Transverse colon (tissue), 4 donors: ENCODE data around the gene LDHD. TPM values are rescaled to one million over a fixed set of nuclear protein-coding genes. Genes with fewer than 3 reads are reported as not detected.

ENCODE experiments used
- DNase-seq: peaks from one replicate; pipeline ENCODE4 v3.0.0-alpha.2; 2019
- H3K27ac ChIP-seq, 4 donors: fragments of 200-600 bp; sonication (generic); 2 replicates each; pipeline ENCODE4 v1.5.1; 2016 to 2018; ENCODE audit warnings: inconsistent platforms in 4 of 4
- H3K27me3 ChIP-seq: fragments of 200-600 bp; sonication (generic); 2 replicates; pipeline ENCODE4 v1.5.1; 2017; ENCODE audit warnings: inconsistent platforms
- H3K36me3 ChIP-seq, 4 donors: fragments of 200-600 bp; sonication (generic); 2 replicates each; pipeline ENCODE4 v1.5.1; 2017 to 2019; ENCODE audit warnings: inconsistent platforms in 4 of 4
- H3K4me1 ChIP-seq, 4 donors: fragments of 200-600 bp; sonication (generic); 2 replicates each; pipeline ENCODE4 v1.5.1; 2017 to 2020; ENCODE audit warnings: inconsistent platforms in 4 of 4
- H3K4me3 ChIP-seq, 4 donors: fragments of 200-600 bp; sonication (generic); 1 replicate in 1 of 4; 2 replicates in 3 of 4; pipeline versions ENCODE4 v1.5.1 to v1.6.1; 2017 to 2019; ENCODE audit warnings: inconsistent platforms in 4 of 4
- H3K9me3 ChIP-seq, 2 donors: fragments of 200-600 bp; sonication (generic); 2 replicates each; pipeline ENCODE4 v1.5.1; 2017 to 2019; ENCODE audit warnings: inconsistent platforms in 2 of 2
- EP300 ChIP-seq: sonication (generic); formaldehyde crosslinking; IDR thresholded peaks from one replicate; pipeline ENCODE4 v1.6.1; 2017; ENCODE audit warnings: antibody characterized with exemption, low read depth
- POLR2A ChIP-seq: fragments of 450-650 bp; IDR thresholded peaks from one replicate; pipeline ENCODE4 v1.6.1; 2016; ENCODE audit warnings: antibody characterized with exemption, mild to moderate bottlenecking, moderate library complexity
- POLR2AphosphoS5 ChIP-seq, 3 donors: sonication (generic); formaldehyde crosslinking; IDR thresholded peaks; one replicate each; pipeline ENCODE4 v1.6.1; 2016; ENCODE audit warnings: antibody characterized with exemption in 3 of 3
- WGBS, 2 donors: methylation state at CpG; one replicate each; pipeline ENCODE4 v1.1.5; 2018; ENCODE audit warnings: low coverage in 1 of 2; 5-methylcytosine and 5-hydroxymethylcytosine counted together
- in situ Hi-C, 4 donors: fragments of 200-750 bp; cut with MboI; loops; one replicate each; pipeline versions ENCODE4 v1.15.0 to v1.15.1; 2017; ENCODE audit warnings: low sequenced_read_pairs in 3 of 4, low pct_ligation_motif_present in 1 of 4, low pct_unique_long_range_greater_than_20kb in 1 of 4
- intact Hi-C: fragments of 100-400 bp; cut with DNase I; formaldehyde crosslinking; loops from one replicate; pipeline ENCODE4 v1.15.1; 2023; ENCODE audit warnings: low total_unique reads
- total RNA-seq, 4 donors: library from RNA; depleted of rRNA; stranded (reverse); fragments of >200 nt; gene quantifications; one replicate each; pipeline ENCODE4 v1.1.0, GENCODE V29; 2016
- TF ChIP-seq, protein P1 (sequence below), 5 experiments: fragments of 200-600 bp in 3 of 5; fragments of 450-650 bp in 2 of 5; sonication (generic) in 3 of 5; IDR thresholded peaks; 1 replicate in 2 of 5; 2 replicates in 3 of 5; pipeline ENCODE4 v1.5.1; 2016 to 2017; ENCODE audit warnings: antibody characterized with exemption in 5 of 5, inconsistent platforms in 3 of 5, mild to moderate bottlenecking in 2 of 5, moderate library complexity in 1 of 5

Gene LDHD
- total RNA-seq, 4 donors from 2014 or later = 38.4 to 198 (median 104) TPM

DNA sequence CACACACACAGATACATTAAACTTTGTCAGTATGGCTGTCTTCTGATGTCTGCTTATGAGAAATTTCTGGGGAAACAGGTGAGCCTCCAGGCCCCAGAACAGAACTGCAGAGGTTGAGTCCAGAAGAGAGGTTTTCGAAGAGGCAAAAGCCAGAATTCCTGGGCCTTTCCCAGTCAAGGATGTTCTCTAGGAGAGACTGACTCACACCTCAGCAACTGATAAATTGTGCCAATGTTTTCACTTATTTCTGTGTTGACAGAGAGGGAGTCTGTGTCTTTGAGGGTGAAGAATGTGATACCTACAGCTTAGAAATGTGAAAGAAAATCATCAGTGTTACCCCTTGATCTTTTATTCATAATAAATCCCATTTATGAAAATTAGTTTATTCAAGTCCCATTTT lies 30.3 kb downstream of the LDHD start:
- no peak for TF ChIP-seq POLR2AphosphoS5 (IDR thresholded peaks at IDR 0.05)
- TF ChIP-seq, protein P1, sequence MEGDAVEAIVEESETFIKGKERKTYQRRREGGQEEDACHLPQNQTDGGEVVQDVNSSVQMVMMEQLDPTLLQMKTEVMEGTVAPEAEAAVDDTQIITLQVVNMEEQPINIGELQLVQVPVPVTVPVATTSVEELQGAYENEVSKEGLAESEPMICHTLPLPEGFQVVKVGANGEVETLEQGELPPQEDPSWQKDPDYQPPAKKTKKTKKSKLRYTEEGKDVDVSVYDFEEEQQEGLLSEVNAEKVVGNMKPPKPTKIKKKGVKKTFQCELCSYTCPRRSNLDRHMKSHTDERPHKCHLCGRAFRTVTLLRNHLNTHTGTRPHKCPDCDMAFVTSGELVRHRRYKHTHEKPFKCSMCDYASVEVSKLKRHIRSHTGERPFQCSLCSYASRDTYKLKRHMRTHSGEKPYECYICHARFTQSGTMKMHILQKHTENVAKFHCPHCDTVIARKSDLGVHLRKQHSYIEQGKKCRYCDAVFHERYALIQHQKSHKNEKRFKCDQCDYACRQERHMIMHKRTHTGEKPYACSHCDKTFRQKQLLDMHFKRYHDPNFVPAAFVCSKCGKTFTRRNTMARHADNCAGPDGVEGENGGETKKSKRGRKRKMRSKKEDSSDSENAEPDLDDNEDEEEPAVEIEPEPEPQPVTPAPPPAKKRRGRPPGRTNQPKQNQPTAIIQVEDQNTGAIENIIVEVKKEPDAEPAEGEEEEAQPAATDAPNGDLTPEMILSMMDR (IDR thresholded peaks at IDR 0.05) = no peak
- 86% methylated on average over 1 of the region's 1 CpG; no CpG with 5 or more reads in 1 of the 2 donors for WGBS, 2 donors
- Histone ChIP-seq H3K9me3 (no peaks in the 10 kb centered on the region), H3K27me3 (no peaks in the 10 kb centered on the region), H3K4me3 (no peak overlapping the region), H3K36me3 (no peaks in the 10 kb centered on the region), H3K27ac (peak overlapping the region in 3 of 4 donors; percentile 4 to 77 (median 64)), H3K4me1 (peaks cover 0 to 38% (median 18%) of the 10 kb centered on the region in 4 donors)
- in situ Hi-C loops = no loop called here
- DNase-seq = no peak
- intact Hi-C loops = no loop called here

DNA sequence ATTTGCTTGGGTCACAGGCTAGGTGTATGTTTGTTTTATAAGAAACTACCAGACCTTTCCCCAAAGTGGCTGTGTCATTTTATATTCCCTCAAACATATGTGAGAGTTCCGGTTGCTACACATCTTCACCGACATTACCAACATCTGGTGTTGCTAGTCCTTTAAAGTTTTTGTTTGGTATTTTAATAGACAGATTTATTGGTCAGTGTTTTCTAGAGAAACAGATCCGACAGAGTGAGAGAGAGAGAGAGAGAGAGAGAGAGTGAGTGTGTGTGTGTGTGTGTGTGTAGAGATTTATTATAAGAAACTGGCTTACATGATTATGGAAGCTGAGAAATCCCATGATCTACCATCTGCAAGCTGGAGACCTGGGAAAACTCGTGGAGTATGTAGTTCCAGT lies 31.0 kb downstream of the LDHD start:
- peaks cover 0 to 40% (median 22%) of the 10 kb centered on the region in 4 donors for H3K4me1 ChIP-seq

DNA sequence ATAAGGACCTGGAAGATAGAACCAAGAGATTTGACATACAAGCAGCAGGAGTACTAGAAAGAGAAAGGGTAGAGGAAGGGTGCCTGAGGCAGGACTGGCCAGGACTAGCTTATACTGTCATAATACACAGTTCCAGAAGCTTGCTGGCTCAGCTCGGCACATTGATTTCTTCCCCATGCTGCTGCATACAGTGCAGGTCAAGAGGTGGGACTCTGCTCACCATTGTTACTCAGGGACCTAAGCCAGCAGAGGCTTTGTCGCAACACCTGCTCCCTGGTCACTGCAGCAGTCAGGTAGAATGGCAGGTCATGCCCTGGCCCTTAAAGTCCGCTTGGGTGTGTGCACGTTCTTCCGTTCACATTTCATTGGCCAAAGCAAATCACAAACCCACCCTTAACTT lies 32.8 kb downstream of the LDHD start:
- H3K4me3 ChIP-seq = no peak overlapping the region
- no peak for TF ChIP-seq EP300
- TF ChIP-seq, protein P1 (IDR thresholded peaks at IDR 0.05) = no peak
- TF ChIP-seq POLR2A = no peak
- TF ChIP-seq POLR2AphosphoS5 (IDR thresholded peaks at IDR 0.05) = no peak
- no peaks in the 10 kb centered on the region for H3K27me3 ChIP-seq
- intact Hi-C loops = no loop called here
- 95% methylated on average over 5 of the region's 5 CpGs; no CpG with 5 or more reads in 1 of the 2 donors for WGBS, 2 donors
- in situ Hi-C loops = no loop called here
- no peak for DNase-seq
- no peaks in the 10 kb centered on the region for H3K9me3 ChIP-seq
- H3K36me3 ChIP-seq = no peaks in the 10 kb centered on the region
- H3K27ac ChIP-seq = no peak overlapping the region
- peaks cover 0 to 32% (median 22%) of the 10 kb centered on the region in 4 donors for H3K4me1 ChIP-seq

More for the DNA sequence above, 31.0 kb downstream of the LDHD start:
- WGBS, 2 donors = 77 to 78% methylated on average over 4 of the region's 4 CpGs
- Histone ChIP-seq H3K4me3 (no peak overlapping the region), H3K27me3 (no peaks in the 10 kb centered on the region), H3K9me3 (no peaks in the 10 kb centered on the region), H3K36me3 (no peaks in the 10 kb centered on the region), H3K27ac (no peak overlapping the region)
- in situ Hi-C loops = no loop called here
- intact Hi-C loops = no loop called here
- TF ChIP-seq EP300 (no peak), POLR2AphosphoS5 (IDR thresholded peaks at IDR 0.05) (no peak), POLR2A (no peak)
- TF ChIP-seq, protein P1 (IDR thresholded peaks at IDR 0.05) = no peak
- no peak for DNase-seq

DNA sequence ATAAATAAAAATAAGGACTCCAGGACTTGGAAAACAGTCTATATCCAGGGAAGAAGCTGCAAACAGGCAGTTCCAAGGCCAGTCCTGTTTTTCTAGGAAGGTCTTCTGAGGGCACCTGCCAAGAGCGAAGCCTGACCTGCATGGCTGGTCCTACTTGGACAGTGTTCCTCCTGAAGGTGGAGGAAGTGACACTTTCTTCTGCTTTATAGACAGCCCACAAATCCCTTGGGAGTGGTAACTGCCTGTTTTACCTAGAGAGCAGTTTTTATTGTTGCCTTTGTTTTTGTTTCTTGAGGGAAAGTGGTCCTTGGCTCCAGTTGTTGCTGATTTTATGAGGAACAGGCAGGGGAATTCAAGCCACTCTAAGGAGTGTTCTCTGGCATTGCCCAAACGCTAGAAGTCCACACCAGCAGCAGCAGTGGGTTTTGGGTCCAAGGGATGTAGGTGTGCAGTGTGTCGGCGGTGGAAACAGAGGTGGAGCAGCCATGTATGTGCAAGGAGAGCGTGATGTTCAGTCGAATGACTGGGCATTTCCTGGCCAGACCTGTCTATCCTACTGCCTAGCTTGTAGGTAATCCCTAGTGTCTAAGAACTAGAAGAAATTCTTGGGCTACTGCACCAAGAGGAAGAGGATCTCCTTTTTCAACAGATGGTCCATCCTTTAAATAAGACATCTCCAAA lies 35.3 kb downstream of the LDHD start:
- intact Hi-C loops (no loop called here), in situ Hi-C loops (no loop called here)
- Histone ChIP-seq H3K27me3 (no peaks in the 10 kb centered on the region), H3K4me3 (no peak overlapping the region), H3K27ac (peak overlapping the region in 1 of 4 donors; percentile 35), H3K9me3 (no peaks in the 10 kb centered on the region), H3K4me1 (peaks cover 0 to 11% (median 5%) of the 10 kb centered on the region in 4 donors), H3K36me3 (no peaks in the 10 kb centered on the region)
- TF ChIP-seq, protein P1 (IDR thresholded peaks at IDR 0.05) = no peak
- TF ChIP-seq EP300 = no peak
- no peak for TF ChIP-seq POLR2AphosphoS5 (IDR thresholded peaks at IDR 0.05)
- TF ChIP-seq POLR2A = no peak
- WGBS, 2 donors = 70% methylated on average over 4 to 6 of the region's 6 CpGs
- DNase-seq = no peak
